CD14-positive monocyte (primary cell): ENCODE results near the gene NT5C3A. TPM values are rescaled to one million over a fixed set of nuclear protein-coding genes. Genes with fewer than 3 reads are reported as not detected.
A peak's percentile ranks its signal among the peaks of the same experiment; 100 is the strongest.

ENCODE experiments used
- DNase-seq, 3 donors: peaks; one replicate each; pipeline ENCODE4 v3.0.0-alpha.2; 2011 to 2022
- H2AFZ ChIP-seq: 2 replicates; pipeline ENCODE4 v1.6.0; 2012; ENCODE audit warnings: mild to moderate bottlenecking, low read depth, low read length, inconsistent platforms; ENCODE audit not compliant: insufficient read depth, poor library complexity, severe bottlenecking
- H3K27ac ChIP-seq, 2 donors: 1 replicate in 1 of 2; 2 replicates in 1 of 2; pipeline ENCODE4 v1.5.1; 2012 to 2013; ENCODE audit warnings: low read length in 2 of 2, control low read depth in 1 of 2, inconsistent platforms in 1 of 2, low read depth in 1 of 2, mild to moderate bottlenecking in 1 of 2
- H3K27me3 ChIP-seq, 2 donors: one replicate each; pipeline versions ENCODE4 v1.6.0 to v1.6.1; 2011 to 2013; ENCODE audit warnings: low read length in 2 of 2; ENCODE audit not compliant: control insufficient read depth in 2 of 2, insufficient read depth in 2 of 2
- H3K36me3 ChIP-seq, 2 donors: replicated peaks in 1 of 2; 1 replicate in 1 of 2; 2 replicates in 1 of 2; pipeline versions ENCODE4 v1.5.1 to v1.6.1; 2012 to 2013; ENCODE audit warnings: low read length in 2 of 2, control low read depth in 1 of 2, inconsistent platforms in 1 of 2, mild to moderate bottlenecking in 1 of 2; ENCODE audit not compliant: insufficient read depth in 2 of 2, control insufficient read depth in 1 of 2
- H3K4me1 ChIP-seq, 2 donors: 1 replicate in 1 of 2; 2 replicates in 1 of 2; pipeline versions ENCODE4 v1.5.1 to v1.6.1; 2012 to 2013; ENCODE audit warnings: low read length in 2 of 2, control low read depth in 1 of 2, inconsistent platforms in 1 of 2, mild to moderate bottlenecking in 1 of 2, moderate library complexity in 1 of 2; ENCODE audit not compliant: insufficient read depth in 2 of 2, control insufficient read depth in 1 of 2
- H3K4me2 ChIP-seq: replicated peaks from 2 replicates; pipeline ENCODE3; 2012; ENCODE audit warnings: low read length, moderate library complexity, mild to moderate bottlenecking; ENCODE audit not compliant: poor library complexity, severe bottlenecking; ENCODE audit errors: extremely low read depth
- H3K4me3 ChIP-seq, 3 experiments: fragments of 200-600 bp in 1 of 3; sonication (generic) in 1 of 3; replicated peaks in 1 of 3; 1 replicate in 2 of 3; 2 replicates in 1 of 3; pipeline ENCODE4 v1.5.1; 2011 to 2013; ENCODE audit warnings: low read length in 3 of 3, mild to moderate bottlenecking in 3 of 3, control low read depth in 2 of 3, low read depth in 2 of 3, inconsistent platforms in 1 of 3, moderate library complexity in 1 of 3
- H3K79me2 ChIP-seq: 2 replicates; pipeline ENCODE4 v1.6.0; 2012; ENCODE audit warnings: mild to moderate bottlenecking, control low read depth, inconsistent platforms, low read length, moderate library complexity; ENCODE audit not compliant: insufficient read depth
- H3K9ac ChIP-seq: 2 replicates; pipeline ENCODE4 v1.6.0; 2017; ENCODE audit warnings: low read length, mild to moderate bottlenecking; ENCODE audit not compliant: insufficient read depth, poor library complexity, severe bottlenecking
- H3K9me3 ChIP-seq, 2 donors: replicated peaks in 1 of 2; 1 replicate in 1 of 2; 2 replicates in 1 of 2; pipeline versions ENCODE4 v1.5.1 to v1.6.1; 2012 to 2013; ENCODE audit warnings: low read length in 2 of 2, control low read depth in 1 of 2; ENCODE audit not compliant: control insufficient read depth in 1 of 2, insufficient read depth in 1 of 2
- H4K20me1 ChIP-seq: 2 replicates; pipeline ENCODE4 v1.6.0; 2012; ENCODE audit warnings: mild to moderate bottlenecking, low read length, control low read depth, moderate library complexity; ENCODE audit not compliant: insufficient read depth
- H3K27ac Mint-ChIP-seq, 7 donors: one replicate each; pipeline ENCODE4 v1.8.0; 2020; ENCODE audit warnings: mild to moderate bottlenecking in 7 of 7, mixed read lengths in 7 of 7, moderate library complexity in 6 of 7, inconsistent platforms in 2 of 7
- H3K27me3 Mint-ChIP-seq, 3 donors: one replicate each; pipeline ENCODE4 v1.8.0; 2021 to 2022; ENCODE audit warnings: low read depth in 3 of 3, mild to moderate bottlenecking in 3 of 3, mixed read lengths in 3 of 3, moderate library complexity in 3 of 3, inconsistent platforms in 1 of 3
- H3K36me3 Mint-ChIP-seq, 2 donors: one replicate each; pipeline ENCODE4 v1.8.0; 2020; ENCODE audit warnings: mixed read lengths in 2 of 2, inconsistent platforms in 1 of 2, mild to moderate bottlenecking in 1 of 2
- H3K4me1 Mint-ChIP-seq: one replicate; pipeline ENCODE4 v1.8.0; 2020; ENCODE audit warnings: mild to moderate bottlenecking, mixed read lengths
- H3K4me3 Mint-ChIP-seq, 2 donors: one replicate each; pipeline ENCODE4 v1.8.0; 2020; ENCODE audit warnings: mild to moderate bottlenecking in 2 of 2, mixed read lengths in 2 of 2, moderate library complexity in 1 of 2
- H3K9me3 Mint-ChIP-seq, 7 donors: one replicate each; pipeline ENCODE4 v1.8.0; 2020 to 2022; ENCODE audit warnings: mixed read lengths in 7 of 7, mild to moderate bottlenecking in 6 of 7, moderate library complexity in 6 of 7, inconsistent platforms in 2 of 7
- WGBS: methylation state at CpG from one replicate; pipeline ENCODE4 v1.1.5; 2013; ENCODE audit warnings: missing lambda C conversion rate; ENCODE audit not compliant: insufficient coverage; 5-methylcytosine and 5-hydroxymethylcytosine counted together
- intact Hi-C, 2 donors: fragments of 100-400 bp; cut with micrococcal nuclease; formaldehyde crosslinking; loops; one replicate each; pipeline versions ENCODE4 v1.15.0 to v1.15.1; 2023
- polyA plus RNA-seq, 3 donors: library from polyadenylated mRNA; depleted of rRNA in 1 of 3; unstranded in 2 of 3; stranded (reverse) in 1 of 3; fragments of 300-500 nt in 2 of 3; fragments of >200 nt in 1 of 3; fragmentation: Illumina TruSeq in 2 of 3; gene quantifications; 1 replicate in 2 of 3; 2 replicates in 1 of 3; pipeline ENCODE4 v1.2.3, GENCODE V29; 2012 to 2021
- TF ChIP-seq, protein P1 (sequence below): fragments of 200-600 bp; IDR thresholded peaks from one replicate; pipeline ENCODE4 v1.8.0; 2022; ENCODE audit warnings: antibody characterized with exemption, mild to moderate bottlenecking

Gene NT5C3A
- polyA plus RNA-seq, 3 donors: 19.4 to 37.7 (median 29.5) TPM

DNA sequence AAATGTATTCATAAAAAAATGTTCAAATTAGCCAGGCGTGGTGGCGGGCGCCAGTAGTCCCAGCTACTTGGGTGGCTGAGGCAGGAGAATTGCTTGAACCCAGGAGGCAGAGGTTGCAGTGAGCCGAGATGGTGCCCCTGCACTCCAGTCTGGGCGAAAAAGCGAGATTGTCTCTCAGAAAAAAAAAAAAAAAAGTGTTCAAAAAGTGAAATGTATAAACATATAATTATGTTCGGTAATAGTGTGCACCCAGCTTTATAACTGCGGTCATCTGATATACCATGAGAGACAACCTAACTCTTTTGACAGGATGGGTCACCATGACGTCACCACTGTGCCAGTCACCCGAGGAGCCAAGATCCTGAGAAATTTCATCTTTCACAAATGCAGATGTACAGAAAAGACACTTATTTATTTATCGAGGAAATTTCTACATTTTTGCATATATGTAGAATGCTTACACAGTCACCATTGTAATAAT is 47.2 kb upstream of the NT5C3A start:
- H3K4me3 Mint-ChIP-seq: peak overlapping the region; percentile 76 to 78
- H3K9me3 Mint-ChIP-seq: peaks cover 0 to 2% (median 0%) of the 10 kb centered on the region in 7 donors
- H3K36me3 ChIP-seq: no peaks in the 10 kb centered on the region
- peaks cover 42% of the 10 kb centered on the region for H3K79me2 ChIP-seq
- intact Hi-C loops: loop anchor here in 1 of 2 donors (5.0 kb wide), 1 partner anchor 47 kb away; the partner anchor contains the start of gene NT5C3A
- peaks cover 22 to 30% of the 10 kb centered on the region in 2 donors for H3K4me1 ChIP-seq
- H3K27ac Mint-ChIP-seq: no peak overlapping the region
- H3K9me3 ChIP-seq: no peaks in the 10 kb centered on the region
- peak; percentile 26 to 61 (median 29) for DNase-seq
- TF ChIP-seq, protein P1, sequence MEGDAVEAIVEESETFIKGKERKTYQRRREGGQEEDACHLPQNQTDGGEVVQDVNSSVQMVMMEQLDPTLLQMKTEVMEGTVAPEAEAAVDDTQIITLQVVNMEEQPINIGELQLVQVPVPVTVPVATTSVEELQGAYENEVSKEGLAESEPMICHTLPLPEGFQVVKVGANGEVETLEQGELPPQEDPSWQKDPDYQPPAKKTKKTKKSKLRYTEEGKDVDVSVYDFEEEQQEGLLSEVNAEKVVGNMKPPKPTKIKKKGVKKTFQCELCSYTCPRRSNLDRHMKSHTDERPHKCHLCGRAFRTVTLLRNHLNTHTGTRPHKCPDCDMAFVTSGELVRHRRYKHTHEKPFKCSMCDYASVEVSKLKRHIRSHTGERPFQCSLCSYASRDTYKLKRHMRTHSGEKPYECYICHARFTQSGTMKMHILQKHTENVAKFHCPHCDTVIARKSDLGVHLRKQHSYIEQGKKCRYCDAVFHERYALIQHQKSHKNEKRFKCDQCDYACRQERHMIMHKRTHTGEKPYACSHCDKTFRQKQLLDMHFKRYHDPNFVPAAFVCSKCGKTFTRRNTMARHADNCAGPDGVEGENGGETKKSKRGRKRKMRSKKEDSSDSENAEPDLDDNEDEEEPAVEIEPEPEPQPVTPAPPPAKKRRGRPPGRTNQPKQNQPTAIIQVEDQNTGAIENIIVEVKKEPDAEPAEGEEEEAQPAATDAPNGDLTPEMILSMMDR: no peak
- peaks cover 27% of the 10 kb centered on the region for H3K4me1 Mint-ChIP-seq
- 26% methylated on average over 6 of the region's 11 CpGs for WGBS
- peaks cover 15 to 19% (median 19%) of the 10 kb centered on the region in 3 donors for H3K27me3 Mint-ChIP-seq
- no peak overlapping the region for H3K27ac ChIP-seq
- peaks cover 7 to 8% of the 10 kb centered on the region in 2 donors for H3K27me3 ChIP-seq
- H3K4me3 ChIP-seq: peak overlapping the region; percentile 23 to 88 (median 41)
- peak overlapping the region; percentile 40 for H3K9ac ChIP-seq
- peak overlapping the region; percentile 91 for H3K4me2 ChIP-seq
- H4K20me1 ChIP-seq: peaks cover 33% of the 10 kb centered on the region
- peak overlapping the region; percentile 86 for H2AFZ ChIP-seq
- H3K36me3 Mint-ChIP-seq: peaks cover 0 to 1% of the 10 kb centered on the region in 2 donors

DNA sequence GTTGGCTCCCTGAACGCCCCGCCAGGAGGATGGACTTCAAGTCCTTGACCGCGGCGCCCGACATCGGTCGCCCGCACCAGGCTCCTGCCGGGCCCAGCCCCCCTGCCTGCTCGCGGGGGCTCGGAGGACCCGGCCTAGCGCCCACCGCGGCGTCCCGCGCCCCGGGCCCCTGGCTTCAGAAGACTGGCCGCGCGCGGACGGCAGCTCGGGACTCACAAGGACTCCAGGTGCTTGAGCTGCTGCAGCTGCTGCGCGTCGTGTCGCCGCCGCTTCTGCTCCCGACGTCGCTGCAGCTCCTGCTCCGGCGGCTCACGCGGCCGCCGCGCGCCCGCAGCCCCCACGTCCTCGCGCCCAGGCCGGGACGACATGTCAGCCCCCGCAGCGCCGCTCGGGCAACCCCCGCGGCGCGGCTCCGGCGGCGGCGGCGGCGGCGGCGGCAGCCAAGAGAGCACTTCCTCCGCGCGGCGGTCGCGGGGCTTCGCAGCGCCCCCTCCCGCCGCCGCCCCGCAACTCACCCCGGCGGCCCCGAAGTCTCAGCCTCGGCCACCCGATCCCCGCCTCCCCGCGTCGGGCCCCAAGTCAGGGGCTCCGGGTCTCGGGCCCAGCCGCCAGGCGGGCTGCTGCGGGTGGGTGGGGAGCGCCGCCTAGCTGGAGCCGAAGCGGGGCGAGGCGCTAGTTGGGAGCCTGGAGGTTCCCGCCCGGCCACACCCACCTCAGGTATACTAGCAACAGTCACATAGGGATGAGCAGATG is 46.6 kb upstream of the NT5C3A start, which contains the start of gene RP9:
Gene RP9 (minus strand): TSS at position 400 of the 753 bp plus-strand sequence. CDS start 32 bp downstream, at position 368.
- intact Hi-C loops: loop anchor here in 1 of 2 donors (5.0 kb wide), 1 partner anchor 47 kb away; the partner anchor contains the start of gene NT5C3A
- Histone ChIP-seq H3K36me3 (no peaks in the 10 kb centered on the region), H3K9ac (peak within 1 kb of the TSS; percentile 77), H3K27me3 (peaks cover 7 to 8% of the 10 kb centered on the region in 2 donors), H3K27ac (peak within 1 kb of the TSS in 1 of 2 donors; percentile 73), H3K4me2 (peak within 1 kb of the TSS; percentile 91), H3K9me3 (no peaks in the 10 kb centered on the region), H3K4me1 (peaks cover 22 to 30% of the 10 kb centered on the region in 2 donors), H4K20me1 (peaks cover 39% of the 10 kb centered on the region), H2AFZ (peak within 1 kb of the TSS; percentile 97), H3K79me2 (peaks cover 48% of the 10 kb centered on the region), H3K4me3 (peak within 1 kb of the TSS; percentile 50 to 88 (median 82))
- H3K27ac Mint-ChIP-seq: peak within 1 kb of the TSS; percentile 44 to 86 (median 74)
- peaks cover 0 to 2% (median 0%) of the 10 kb centered on the region in 7 donors for H3K9me3 Mint-ChIP-seq
- WGBS: under 1% methylated on average over 92 of the region's 100 CpGs
- peak within 1 kb of the TSS; percentile 88 to 94 for H3K4me3 Mint-ChIP-seq
- TF ChIP-seq, protein P1: peak; percentile 77
- peaks cover 27% of the 10 kb centered on the region for H3K4me1 Mint-ChIP-seq
- peak; percentile 40 to 70 (median 60) for DNase-seq
- peaks cover 15 to 19% (median 19%) of the 10 kb centered on the region in 3 donors for H3K27me3 Mint-ChIP-seq
- peaks cover 0 to 3% of the 10 kb centered on the region in 2 donors for H3K36me3 Mint-ChIP-seq
